ENCODE data around the gene ACOT11. TPM values are rescaled to one million over a fixed set of nuclear protein-coding genes. Genes with fewer than 3 reads are reported as not detected.

ACOT11 gene
- total and polyA plus RNA-seq, 7 donors = 8.9 to 40.9 (median 22.1) TPM

DNA sequence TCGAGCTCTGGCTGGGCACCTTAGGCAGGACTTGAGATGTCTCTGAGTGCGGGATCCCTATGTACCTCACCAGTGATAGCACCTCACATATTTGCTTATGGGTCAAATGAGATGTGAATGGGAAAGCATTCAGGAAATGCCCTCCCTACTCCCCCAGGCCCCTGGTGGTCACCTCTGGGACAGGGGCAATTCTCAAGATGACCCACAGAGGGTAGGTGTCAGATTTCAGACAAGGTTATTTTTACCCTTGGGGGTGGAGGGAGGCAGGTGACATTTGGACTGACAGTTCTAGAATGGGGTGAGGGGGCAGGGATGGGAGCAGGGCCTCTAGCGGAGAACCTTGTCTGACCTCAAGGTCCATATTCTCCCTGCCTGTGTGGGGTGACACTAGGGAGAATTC lies 27.1 kb downstream of the ACOT11 start:
- intact Hi-C loops (cut with DNase I) = no loop called here
- Histone ChIP-seq H3K4me3 (no peak overlapping the region), H3K4me1 (peaks cover 0 to 44% (median 40%) of the 10 kb centered on the region in 4 donors), H3K27me3 (no peaks in the 10 kb centered on the region), H3K27ac (no peak overlapping the region), H3K9me3 (no peaks in the 10 kb centered on the region), H3K36me3 (no peaks in the 10 kb centered on the region)
- DNase-seq = peak; percentile 33
- TF ChIP-seq, protein P1, sequence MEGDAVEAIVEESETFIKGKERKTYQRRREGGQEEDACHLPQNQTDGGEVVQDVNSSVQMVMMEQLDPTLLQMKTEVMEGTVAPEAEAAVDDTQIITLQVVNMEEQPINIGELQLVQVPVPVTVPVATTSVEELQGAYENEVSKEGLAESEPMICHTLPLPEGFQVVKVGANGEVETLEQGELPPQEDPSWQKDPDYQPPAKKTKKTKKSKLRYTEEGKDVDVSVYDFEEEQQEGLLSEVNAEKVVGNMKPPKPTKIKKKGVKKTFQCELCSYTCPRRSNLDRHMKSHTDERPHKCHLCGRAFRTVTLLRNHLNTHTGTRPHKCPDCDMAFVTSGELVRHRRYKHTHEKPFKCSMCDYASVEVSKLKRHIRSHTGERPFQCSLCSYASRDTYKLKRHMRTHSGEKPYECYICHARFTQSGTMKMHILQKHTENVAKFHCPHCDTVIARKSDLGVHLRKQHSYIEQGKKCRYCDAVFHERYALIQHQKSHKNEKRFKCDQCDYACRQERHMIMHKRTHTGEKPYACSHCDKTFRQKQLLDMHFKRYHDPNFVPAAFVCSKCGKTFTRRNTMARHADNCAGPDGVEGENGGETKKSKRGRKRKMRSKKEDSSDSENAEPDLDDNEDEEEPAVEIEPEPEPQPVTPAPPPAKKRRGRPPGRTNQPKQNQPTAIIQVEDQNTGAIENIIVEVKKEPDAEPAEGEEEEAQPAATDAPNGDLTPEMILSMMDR (IDR thresholded peaks at IDR 0.05) = no peak
- no peak for TF ChIP-seq POLR2AphosphoS5 (IDR thresholded peaks at IDR 0.05)
- 94 to 95% methylated on average over 3 of the region's 3 CpGs for WGBS, 2 donors

DNA sequence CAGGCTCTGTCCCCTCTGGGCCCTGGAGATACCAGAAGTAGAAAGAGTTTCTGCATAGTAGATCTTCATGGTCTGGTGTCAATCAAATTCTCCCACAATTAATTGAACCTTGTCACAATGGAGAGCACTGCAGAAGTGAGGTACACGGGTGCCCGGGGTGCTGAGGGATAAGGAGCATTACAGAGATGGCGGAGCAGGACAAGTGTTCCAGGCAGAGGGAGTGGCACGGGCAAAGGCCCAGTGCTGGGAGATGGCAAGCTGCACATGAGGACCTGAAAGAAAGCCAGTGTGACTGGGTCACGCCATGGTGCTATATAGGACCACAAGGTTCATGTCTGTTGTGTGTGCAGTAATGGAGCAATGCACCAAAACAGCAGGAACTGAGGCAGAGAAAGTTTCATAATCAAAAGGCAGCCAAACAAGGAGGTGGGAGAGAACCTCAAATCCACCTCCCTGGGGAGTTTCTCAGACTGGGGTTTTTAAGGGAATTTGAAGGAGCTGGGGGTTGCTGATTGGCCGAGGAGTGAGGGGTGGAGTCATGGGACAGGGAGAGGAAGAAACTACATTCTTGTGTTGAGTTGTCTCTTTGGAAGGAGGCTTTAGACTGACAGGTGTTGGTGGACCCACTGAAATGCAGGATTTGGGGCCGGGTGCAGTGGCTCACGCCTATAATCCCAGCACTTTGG lies 27.7 kb downstream of the ACOT11 start:
- intact Hi-C loops (cut with DNase I) = no loop called here
- peak overlapping the region in 1 of 4 donors; percentile 91 for H3K27ac ChIP-seq
- H3K4me1 ChIP-seq = peaks cover 0 to 49% (median 44%) of the 10 kb centered on the region in 4 donors

DNA sequence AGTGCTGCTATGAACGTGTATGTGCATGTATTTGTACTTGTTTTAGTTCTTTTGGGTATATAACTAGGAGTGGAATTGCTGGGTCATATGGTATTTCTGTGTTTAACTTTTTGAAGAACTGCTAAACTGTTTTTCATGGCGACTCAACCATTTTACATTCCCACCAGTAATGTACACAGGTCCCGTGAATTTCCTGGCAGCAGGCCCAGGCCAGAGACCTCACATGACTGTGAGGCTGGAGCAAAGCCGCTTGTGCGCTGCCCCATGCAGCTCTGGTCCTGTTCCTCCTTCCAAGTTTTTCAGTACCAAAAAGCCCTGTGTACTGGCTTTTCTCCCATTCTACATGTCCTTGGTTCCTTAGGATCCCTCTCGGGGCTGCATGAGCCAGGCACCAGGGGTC lies 29.6 kb downstream of the ACOT11 start:
- peak; percentile 94 for DNase-seq
- TF ChIP-seq POLR2A (IDR thresholded peaks at IDR 0.05) (no peak), POLR2AphosphoS5 (IDR thresholded peaks at IDR 0.05) (peak in 3 of 4 donors; percentile 22 to 71 (median 27)), EP300 (IDR thresholded peaks at IDR 0.05) (peak in 1 of 4 donors; percentile 45)
- TF ChIP-seq, protein P1 (IDR thresholded peaks at IDR 0.05) = no peak
- no peak overlapping the region for H3K4me3 ChIP-seq
- H3K27me3 ChIP-seq = no peaks in the 10 kb centered on the region
- 43 to 57% methylated on average over 6 of the region's 6 CpGs for WGBS, 2 donors
- H3K27ac ChIP-seq = peak overlapping the region; percentile 85 to 91 (median 89)
- H3K9me3 ChIP-seq = no peaks in the 10 kb centered on the region
- intact Hi-C loops (cut with DNase I) = no loop called here
- H3K36me3 ChIP-seq = no peaks in the 10 kb centered on the region
- H3K4me1 ChIP-seq = peaks cover 0 to 52% (median 48%) of the 10 kb centered on the region in 4 donors

More for the DNA sequence above, 27.7 kb downstream of the ACOT11 start:
- peak; percentile 44 for DNase-seq
- no peaks in the 10 kb centered on the region for H3K36me3 ChIP-seq
- TF ChIP-seq, protein P1 (IDR thresholded peaks at IDR 0.05) = no peak
- no peak for TF ChIP-seq POLR2A (IDR thresholded peaks at IDR 0.05)
- TF ChIP-seq POLR2AphosphoS5 (IDR thresholded peaks at IDR 0.05) = no peak
- TF ChIP-seq EP300 (IDR thresholded peaks at IDR 0.05) = no peak
- H3K9me3 ChIP-seq = no peaks in the 10 kb centered on the region
- no peaks in the 10 kb centered on the region for H3K27me3 ChIP-seq
- H3K4me3 ChIP-seq = no peak overlapping the region
- WGBS, 2 donors = 93 to 94% methylated on average over 8 of the region's 8 CpGs

DNA sequence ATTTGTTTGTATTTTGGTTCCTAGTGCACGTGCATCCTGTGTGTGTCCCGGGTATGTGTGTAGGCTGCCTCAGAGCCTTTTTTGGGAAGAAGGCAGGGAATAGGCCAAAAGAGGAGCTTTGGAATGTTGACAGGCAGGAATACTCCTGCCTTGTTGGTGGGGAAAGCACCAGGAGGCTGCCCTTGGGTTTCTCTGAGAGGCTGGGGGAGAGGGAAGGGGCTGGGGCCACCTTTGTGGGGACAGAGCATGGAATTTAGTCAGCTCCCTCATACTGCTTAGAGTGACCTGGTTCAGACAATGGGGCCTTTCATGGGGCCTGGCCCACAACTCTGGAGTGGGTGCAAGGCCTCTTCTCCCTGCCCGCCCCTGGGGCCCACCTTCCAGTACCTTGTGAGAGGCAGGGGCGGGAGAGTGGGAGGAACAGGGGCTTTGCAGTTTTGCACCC lies 31.3 kb downstream of the ACOT11 start:
- Histone ChIP-seq H3K9me3 (no peaks in the 10 kb centered on the region), H3K4me3 (no peak overlapping the region), H3K27ac (peak overlapping the region; percentile 85 to 91 (median 89)), H3K4me1 (peaks cover 0 to 56% (median 50%) of the 10 kb centered on the region in 4 donors), H3K27me3 (no peaks in the 10 kb centered on the region), H3K36me3 (no peaks in the 10 kb centered on the region)
- DNase-seq = peak; percentile 52
- intact Hi-C loops (cut with DNase I) = no loop called here
- TF ChIP-seq POLR2A (IDR thresholded peaks at IDR 0.05) (no peak), POLR2AphosphoS5 (IDR thresholded peaks at IDR 0.05) (no peak), EP300 (IDR thresholded peaks at IDR 0.05) (no peak)
- TF ChIP-seq, protein P1 (IDR thresholded peaks at IDR 0.05) = no peak
- 70 to 79% methylated on average over 4 of the region's 4 CpGs for WGBS, 2 donors

Measured in sigmoid colon (tissue), 7 donors.